Measurements from ENCODE around the gene NBAS. TPM values are rescaled to one million over a fixed set of nuclear protein-coding genes. Genes with fewer than 3 reads are reported as not detected.

The NBAS gene
- total RNA-seq, 2 donors from 2014 or later, result 31.5 to 32.0 TPM

DNA sequence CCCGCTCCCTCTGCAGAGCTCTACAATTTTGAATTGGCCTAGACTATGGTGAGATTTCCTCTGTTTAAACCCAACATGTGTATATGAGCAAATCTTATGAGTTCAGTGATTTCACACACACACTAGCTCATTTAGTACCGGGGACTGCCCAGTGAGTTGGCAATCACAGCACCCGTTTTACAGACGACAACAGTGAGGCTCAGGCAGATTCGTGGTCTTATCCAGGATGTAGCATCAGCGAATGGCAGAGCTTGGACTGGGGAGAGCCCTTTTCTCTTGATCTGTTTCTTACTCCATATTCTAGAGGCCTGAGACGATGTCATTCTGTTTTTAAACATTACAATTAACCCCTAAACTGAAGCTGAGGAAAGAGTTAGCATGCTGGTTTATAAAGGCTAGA is 419.9 kb downstream of the NBAS start:
- Histone ChIP-seq H3K27ac (no peak overlapping the region), H3K27me3 (replicated peaks; ENCODE audit: insufficient read depth) (no peaks in the 10 kb centered on the region), H3K9me3 (no peaks in the 10 kb centered on the region), H3K4me3 (no peak overlapping the region), H3K36me3 (no peaks in the 10 kb centered on the region), H3K4me1 (ENCODE audit: control insufficient read depth in 1 of 2, low read depth in 2 of 2) (no peaks in the 10 kb centered on the region)
- ATAC-seq (ENCODE audit: insufficient number of reproducible peaks, low FRiP score, low read depth) (no peak), DNase-seq (ENCODE audit: low spot score) (no peak)
- no peak for TF ChIP-seq CTCF (IDR thresholded peaks at IDR 0.05)

GRCh38 chr2:15136639-15137038 is 424.5 kb downstream of the NBAS start:
- no peak overlapping the region for H3K4me3 ChIP-seq
- no peaks in the 10 kb centered on the region for H3K27me3 ChIP-seq (replicated peaks; ENCODE audit: insufficient read depth)
- ATAC-seq (ENCODE audit: insufficient number of reproducible peaks, low FRiP score, low read depth), result no peak
- no peaks in the 10 kb centered on the region for H3K4me1 ChIP-seq (ENCODE audit: control insufficient read depth in 1 of 2, low read depth in 2 of 2)
- H3K27ac ChIP-seq, result no peak overlapping the region
- H3K36me3 ChIP-seq, result no peaks in the 10 kb centered on the region
- no peaks in the 10 kb centered on the region for H3K9me3 ChIP-seq
- TF ChIP-seq CTCF (IDR thresholded peaks at IDR 0.05), result no peak
- DNase-seq (ENCODE audit: low spot score), result no peak

- Histone ChIP-seq H3K36me3 (no peaks in the 10 kb centered on the region), H3K4me3 (no peak overlapping the region), H3K9me3 (no peaks in the 10 kb centered on the region), H3K27me3 (replicated peaks; ENCODE audit: insufficient read depth) (no peaks in the 10 kb centered on the region), H3K27ac (no peak overlapping the region), H3K4me1 (ENCODE audit: control insufficient read depth in 1 of 2, low read depth in 2 of 2) (no peaks in the 10 kb centered on the region)
- no peak for TF ChIP-seq CTCF (IDR thresholded peaks at IDR 0.05)
- ATAC-seq (ENCODE audit: insufficient number of reproducible peaks, low FRiP score, low read depth) (no peak), DNase-seq (ENCODE audit: low spot score) (no peak)
Observed at GRCh38 chr2:15134957-15135356, 426.2 kb downstream of the NBAS start.

DNA sequence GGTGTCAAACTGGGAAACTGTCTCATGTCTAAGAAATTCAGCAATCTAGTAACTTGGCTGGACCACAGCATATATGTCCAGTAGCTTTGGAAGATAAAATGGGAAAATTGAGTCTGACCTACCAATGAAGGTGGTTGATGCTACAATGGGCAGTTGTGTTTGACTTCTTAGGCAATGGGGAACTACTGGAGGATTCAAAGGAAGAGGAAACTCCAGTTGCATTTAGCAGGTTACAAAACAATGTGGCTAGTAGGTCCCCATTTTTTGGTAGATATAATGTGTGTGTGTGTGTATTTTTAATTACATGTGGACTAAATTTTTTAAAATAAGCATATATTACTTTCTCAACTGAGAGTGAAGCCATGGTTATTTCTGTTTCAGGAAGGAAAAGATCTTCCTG is 427.7 kb downstream of the NBAS start:
- ATAC-seq (ENCODE audit: insufficient number of reproducible peaks, low FRiP score, low read depth) (no peak), DNase-seq (ENCODE audit: low spot score) (no peak)
- TF ChIP-seq CTCF (IDR thresholded peaks at IDR 0.05), result no peak
- Histone ChIP-seq H3K27me3 (replicated peaks; ENCODE audit: insufficient read depth) (no peaks in the 10 kb centered on the region), H3K27ac (no peak overlapping the region), H3K9me3 (no peaks in the 10 kb centered on the region), H3K4me3 (no peak overlapping the region), H3K36me3 (no peaks in the 10 kb centered on the region), H3K4me1 (ENCODE audit: control insufficient read depth in 1 of 2, low read depth in 2 of 2) (no peaks in the 10 kb centered on the region)

GRCh38 chr2:15128846-15129245 is 432.3 kb downstream of the NBAS start:
- Histone ChIP-seq H3K36me3 (no peaks in the 10 kb centered on the region), H3K4me1 (ENCODE audit: control insufficient read depth in 1 of 2, low read depth in 2 of 2) (no peaks in the 10 kb centered on the region), H3K27ac (no peak overlapping the region), H3K27me3 (replicated peaks; ENCODE audit: insufficient read depth) (no peaks in the 10 kb centered on the region), H3K9me3 (no peaks in the 10 kb centered on the region), H3K4me3 (no peak overlapping the region)
- ATAC-seq (ENCODE audit: insufficient number of reproducible peaks, low FRiP score, low read depth), result no peak
- no peak for TF ChIP-seq CTCF (IDR thresholded peaks at IDR 0.05)
- no peak for DNase-seq (ENCODE audit: low spot score)

Measured in thoracic aorta (tissue), 2 donors.